HG03095 (cell line): ENCODE measurements around the gene MEX3D.

Experiments
- ATAC-seq: cut with Tn5 transposase; IDR thresholded peaks from one replicate; pipeline ENCODE4 v1.9.1; 2021; ENCODE audit warnings: moderate library complexity; ENCODE audit not compliant: unreplicated experiment

The MEX3D gene

DNA sequence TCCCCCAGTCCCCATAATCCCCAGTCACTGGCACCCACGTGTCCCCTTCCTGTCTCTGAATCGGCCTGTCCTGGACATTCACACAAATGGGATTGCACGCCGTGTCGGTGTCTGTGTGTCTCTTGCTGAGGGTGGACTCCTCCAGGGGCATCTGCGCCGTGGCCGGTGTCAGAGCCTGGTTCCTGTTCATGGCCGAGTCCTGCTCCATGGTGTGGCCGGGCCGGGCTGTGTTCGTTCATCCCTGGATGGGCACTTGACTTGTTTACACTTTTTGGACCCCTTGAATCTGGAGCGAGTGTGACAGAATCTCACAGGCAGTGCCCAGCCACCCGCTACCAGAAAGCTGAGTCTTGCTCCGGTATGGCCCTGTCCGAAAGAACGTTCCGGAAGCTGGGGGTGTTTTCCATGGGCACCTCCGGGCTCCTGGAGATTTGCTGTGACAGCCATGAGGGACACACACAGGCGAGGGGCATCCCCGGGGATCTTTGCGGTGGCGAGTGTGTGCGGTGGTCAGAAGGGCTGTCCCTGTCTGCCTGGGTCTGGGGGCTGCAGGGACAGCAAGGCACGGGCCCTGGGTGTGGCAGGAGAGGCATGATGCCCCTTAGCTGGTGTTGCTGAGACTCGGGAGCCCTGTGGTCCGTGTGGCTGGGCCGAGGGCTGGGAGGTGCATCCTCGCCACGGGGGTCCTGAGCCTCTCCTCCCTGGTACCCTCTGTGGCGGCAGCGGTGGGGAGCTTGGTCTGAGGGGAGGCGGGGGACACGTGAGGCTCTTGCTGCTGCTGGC is 6.4 kb upstream of the MEX3D start:
- no peak for ATAC-seq

DNA sequence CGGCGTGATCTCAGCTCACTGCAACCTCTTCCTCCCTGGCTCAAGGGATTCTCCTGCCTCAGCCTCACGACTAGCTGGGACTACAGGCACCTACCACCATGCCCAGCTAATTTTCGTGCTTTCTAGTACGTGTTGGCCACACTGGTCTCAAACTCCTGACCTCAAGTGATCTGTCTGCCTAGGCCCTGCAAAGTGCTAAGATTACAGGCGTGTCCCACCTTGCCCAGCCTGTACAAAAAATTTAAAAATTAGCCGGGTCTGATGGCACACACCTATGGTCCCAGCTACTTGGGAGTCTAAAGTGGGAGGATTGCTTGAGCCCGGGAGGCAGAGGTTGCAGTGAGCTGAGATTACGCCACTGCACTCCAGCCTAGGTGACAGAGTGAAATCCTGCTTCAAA is 4.7 kb upstream of the MEX3D start:
- ATAC-seq = no peak

DNA sequence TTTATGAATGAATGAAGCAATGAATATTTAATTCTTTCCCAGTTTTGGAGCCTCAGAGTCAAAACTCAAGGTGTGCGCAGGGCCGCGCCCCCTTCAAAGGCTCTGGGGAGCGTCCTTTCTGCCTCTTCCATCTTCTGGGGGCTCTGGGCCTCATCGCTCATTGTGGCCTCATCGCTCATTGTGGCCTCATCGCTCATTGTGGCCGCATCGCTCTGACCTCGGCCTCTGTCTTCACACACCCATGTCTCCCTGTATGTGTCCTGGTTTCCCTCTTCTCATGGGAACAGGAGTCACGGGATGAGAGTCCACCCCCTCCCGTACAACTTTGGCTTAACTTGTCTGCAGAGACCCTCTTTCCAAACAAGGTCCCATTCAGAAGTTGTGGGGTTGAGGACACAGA is 3.2 kb upstream of the MEX3D start:
- ATAC-seq = no peak

DNA sequence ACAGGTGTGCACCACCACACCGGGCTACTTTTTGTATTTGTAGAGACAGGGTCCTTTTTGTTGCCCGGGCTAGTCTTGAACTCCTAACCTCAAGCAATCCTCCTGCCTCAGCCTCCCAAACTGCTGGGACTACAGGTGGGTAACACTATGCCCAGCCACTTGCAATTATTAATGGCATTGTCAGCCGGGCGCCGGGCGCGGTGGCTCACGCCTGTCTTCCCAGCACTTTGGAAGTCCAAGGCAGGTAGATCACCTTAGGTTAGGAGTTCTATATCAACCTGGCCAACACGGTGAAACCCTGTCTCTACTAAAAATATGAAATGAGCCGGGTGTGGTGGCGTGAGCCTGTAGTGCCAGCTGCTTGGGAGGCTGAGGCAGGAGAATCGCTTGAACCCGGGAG is 2.7 kb upstream of the MEX3D start:
- no peak for ATAC-seq

DNA sequence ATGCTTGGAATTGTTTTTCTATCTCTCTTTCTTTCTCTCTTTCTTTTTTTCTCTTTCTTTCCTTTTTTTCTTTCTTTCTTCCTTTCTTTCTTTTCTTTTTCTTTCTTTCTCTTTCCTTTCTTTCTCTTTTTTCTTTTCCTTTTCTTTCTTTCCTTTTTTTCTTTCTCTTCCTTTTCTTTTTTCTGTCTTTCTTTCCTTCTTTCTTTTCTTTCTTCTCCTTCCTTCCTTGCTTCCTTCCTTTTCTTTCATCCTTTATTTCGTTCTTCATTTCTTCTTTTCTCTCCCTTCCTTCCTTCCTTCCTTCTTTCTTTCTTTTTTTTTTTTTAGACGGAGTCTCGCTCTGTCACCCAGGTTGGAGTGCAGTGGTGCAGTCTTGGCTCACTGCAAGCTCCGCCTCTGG is 1.9 kb upstream of the MEX3D start:
- no peak for ATAC-seq

DNA sequence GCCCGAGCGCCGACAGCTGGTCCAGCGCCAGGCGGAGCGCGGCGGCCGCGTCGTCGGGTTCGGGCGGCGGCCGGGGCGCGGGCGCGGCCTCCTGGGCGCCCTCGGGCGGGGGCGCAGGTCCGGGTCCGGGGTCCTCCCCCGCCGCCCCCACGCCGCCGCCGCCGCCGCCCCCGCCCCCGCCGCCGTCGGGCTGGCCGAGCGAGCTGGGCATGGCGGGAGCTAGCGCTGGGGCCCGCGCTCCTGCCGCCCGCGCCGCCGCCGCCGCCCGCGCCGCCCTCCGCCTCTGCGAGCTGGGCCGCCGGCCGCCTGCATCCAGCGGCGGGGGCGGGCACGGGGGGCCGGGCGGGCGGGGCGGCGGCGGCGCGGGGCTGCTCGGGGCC is 287 bp downstream of the MEX3D start:
- ATAC-seq = no peak

DNA sequence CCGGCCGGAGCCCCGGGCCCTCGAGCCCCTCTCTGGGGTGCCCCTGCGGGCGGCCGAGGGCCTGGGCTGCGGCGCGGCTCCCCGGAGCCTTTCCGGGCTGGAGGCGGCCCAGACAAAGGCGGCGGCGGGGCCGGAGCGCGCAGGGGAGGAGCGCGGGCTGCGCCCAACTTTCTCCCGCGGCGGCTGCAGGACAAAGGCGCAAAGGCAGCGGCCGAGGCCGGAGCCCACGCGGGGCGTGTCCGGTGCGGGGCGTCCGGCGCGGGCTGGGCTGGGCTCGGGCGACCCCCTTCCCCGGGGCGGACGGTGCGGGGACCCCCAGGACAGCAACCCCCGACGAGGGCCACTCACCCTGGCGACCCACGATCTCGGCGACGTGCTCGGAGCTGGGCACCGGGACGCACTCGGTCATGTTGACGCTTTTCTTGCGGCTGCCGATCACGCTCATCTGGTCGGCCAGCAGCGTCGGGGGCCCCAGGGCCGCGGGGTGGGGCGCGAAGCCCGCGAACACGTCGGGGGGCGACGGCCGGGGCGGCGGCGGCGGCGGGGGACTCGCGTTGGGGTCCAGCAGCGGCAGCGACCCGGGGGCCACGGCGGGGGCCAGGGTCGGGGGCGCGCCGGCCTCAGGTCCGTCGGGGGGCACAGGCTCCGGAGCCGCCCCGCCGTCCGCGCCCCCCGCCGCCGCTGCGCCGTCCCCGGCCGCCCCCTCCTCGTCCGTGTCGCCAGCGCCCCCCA is 843 bp downstream of the MEX3D start:
- no peak for ATAC-seq

DNA sequence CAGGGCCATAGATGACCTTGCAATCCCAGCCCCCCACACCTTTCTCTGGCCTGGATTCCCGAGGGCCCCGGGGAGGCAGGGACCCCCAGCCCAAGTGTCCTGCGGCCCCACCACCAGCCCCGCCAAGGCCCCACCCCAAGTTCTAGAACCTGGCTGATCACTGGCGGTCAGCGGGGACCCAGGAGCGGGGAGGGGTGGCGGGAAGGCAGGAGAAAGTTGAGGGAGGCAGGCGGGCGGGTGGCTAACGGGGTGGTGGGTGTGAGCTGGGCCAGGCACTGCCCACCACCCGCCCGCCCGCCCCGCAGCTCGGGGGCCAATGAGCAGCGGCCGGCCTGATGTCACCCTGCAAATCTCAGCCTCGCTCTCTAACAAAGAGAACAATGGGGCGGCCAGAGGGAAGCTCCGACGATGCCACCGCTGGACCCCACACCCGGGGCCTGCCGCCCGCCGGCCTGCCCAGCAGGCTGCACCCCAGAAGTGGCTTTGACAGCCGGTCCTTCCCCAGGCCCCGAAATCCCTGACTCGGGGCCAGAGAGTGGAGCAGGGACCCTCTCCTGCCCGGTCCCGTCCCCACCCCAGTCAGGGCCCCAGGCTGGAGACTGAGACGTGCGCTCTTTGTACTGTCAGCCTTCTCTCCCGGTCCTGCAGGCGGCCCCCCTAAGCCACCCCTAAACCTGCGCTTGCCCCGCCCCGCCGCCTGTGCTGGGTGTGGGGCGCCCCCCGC is 1.6 kb downstream of the MEX3D start:
- ATAC-seq = no peak

DNA sequence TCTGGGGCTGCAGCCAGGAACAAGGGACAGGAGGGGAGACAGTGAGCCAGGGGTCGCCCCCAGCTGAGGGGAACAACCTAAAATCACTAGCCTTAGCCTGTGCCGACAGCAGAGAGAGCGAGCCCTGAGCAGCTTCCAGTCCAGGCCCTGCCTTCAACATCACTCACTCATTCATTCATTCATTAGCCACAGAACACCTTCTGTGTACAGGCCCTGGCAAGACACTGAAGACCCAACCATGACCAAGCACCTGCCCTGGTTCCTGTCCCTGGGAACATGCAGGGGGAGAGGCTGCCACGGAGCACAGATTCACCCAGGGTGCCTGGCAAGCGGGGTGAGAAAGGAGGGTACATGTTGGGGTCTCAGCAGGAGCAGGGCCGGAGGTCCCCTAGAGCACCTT is 4.9 kb downstream of the MEX3D start:
- ATAC-seq = no peak

DNA sequence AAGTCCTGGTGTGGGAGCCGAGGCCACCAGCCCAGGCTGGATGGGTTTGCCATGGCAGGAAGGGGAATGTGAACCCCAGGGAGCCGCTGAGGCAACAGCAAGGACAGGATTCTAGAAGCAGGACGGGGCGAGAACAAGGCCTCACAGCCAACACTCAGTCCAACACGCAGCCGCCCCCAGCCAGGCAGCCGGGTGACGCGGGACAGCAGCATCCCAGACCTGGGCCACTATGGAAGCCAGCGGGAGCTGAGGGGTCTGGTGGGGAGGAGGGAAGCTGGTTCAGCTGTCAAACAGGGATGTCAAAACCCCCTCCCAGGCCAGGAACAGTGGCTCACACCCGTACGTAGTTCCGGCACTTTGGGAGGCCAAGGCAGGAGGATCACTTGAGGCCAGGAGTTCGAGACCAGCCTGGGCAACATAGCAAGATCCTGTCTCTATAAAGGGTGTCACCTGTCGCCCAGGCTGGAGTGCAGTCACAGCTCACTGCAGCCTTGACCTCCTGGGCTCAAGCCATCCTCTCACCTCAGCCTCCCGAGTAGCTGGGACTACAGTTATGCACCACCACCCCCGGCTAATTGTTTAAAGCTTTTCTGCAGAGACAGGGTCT is 6.8 kb downstream of the MEX3D start:
- ATAC-seq = no peak

DNA sequence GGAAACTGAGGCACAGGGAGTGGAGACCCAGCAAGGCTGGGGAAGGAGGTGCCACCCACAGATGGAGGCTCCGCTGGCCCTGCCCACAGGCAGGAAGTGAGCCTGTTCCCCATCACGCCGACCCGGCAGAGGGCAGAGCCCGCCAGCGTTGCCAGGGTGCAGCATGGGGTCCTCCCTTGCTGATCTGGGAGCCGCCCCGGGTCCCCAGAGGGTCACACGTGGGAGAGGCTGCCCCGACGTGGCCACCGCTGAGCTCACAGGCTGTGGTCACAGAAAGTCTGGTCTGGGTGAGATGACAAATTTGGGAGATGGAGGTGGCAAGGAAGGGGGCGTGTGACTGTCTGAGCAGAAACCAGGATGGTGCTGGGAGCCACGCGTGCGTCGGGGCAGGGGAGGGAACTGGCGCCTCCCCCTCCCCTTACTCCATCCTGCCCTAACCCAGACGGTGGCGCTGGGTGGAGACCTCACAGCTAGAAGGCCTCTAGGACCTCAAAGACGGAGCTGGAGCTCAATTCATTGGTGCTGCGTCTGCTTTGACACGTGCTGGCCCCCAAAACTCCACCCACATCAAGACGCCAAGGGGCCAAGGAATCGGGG is 7.7 kb downstream of the MEX3D start:
- ATAC-seq = no peak

DNA sequence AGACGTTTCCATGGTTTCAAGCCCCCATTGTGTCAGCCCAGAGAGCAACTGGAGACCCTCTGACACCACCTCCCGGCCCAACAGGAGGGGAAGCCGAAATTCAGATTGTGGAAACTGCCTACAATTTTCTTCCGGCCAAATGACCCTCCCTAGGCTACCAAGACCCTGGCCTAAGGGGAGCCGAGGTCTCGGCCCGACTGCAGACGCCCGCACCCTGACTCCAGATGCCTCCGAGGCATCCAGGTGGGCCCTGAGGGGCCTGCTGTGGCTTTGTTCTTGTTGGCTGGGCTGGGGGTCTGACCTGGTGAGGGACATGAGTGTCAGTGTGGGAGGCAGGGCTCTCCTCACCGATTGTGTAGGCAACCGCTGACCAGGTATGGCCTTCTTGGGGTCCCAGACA is 9.6 kb downstream of the MEX3D start:
- no peak for ATAC-seq

DNA sequence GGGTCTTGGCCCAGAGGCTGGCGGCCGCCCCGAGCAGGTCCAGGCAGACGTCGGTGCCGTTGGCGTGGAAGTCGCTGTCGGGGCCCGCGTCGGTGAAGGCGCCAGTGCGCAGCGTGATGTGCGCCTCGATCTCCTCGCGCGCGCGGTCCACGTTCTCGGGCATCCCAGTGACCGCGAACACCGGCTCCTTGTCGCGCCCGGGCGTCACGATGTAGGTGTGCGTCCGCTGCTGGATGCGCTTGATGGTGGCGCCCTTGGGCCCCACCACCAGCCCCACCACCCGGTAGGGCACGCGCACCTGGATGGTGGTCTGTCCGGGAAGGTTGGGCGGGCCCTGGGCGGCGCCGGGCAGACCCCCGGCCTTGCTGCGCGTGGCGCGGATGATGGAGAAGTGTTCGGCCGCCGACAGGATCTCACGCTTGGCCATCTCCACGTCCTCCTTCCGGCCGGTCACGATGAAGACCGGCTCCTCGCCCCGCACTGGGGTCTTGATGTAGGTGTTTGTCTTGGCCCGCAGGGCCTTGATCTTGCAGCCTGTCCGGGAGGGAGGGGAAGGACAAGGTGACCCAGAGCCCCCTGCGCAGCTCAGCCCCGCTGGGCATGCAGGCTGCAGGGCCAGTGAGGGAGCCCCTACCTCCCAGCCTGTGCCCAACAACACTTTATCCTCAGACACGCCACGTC is 11.6 kb downstream of the MEX3D start:
- ATAC-seq = no peak

DNA sequence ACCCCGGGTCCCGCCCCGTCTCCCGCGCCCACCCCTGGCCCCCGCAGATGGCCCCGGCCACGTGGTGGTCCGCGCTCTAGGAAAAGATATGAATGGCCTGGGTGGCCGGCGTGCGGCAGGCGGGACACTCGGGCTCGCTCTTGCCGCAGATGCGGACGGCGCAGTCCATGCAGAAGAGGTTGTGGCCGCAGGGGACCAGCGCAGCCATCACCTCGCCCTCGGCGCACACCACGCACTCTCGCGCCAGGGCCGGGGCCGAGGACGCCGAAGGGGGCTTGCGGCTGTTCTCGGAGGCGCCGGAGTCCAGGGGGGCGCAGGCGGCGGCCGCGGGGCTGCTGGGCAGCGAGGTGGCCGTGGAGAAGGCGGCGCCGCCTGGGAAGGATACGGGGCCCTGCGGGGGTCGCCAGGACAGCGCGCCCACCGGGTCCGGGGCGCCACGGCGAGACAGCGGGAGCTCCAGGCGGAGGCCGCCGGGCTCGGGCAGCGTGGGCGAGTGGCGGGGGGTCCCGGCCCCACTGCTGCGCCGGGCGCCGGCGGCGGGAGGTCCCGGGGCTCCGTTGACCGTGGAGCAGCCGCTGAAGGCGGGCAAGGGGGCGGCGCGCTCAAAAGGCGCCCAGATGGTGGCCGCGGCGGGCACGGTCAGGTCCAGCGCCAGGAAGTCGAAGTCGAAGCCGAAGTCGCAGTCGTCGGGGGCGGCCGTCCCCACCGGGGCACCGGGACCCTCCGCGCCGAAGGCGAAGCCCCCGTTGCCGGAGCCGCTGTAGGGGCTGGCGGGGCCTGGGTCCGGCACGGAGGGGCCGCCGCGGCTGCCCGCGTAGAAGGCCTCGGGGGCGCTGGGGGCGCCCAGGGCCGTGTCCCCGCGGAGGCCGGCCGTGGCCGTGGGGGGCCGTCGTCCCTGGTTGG is 12.4 kb downstream of the MEX3D start:
- ATAC-seq = no peak

DNA sequence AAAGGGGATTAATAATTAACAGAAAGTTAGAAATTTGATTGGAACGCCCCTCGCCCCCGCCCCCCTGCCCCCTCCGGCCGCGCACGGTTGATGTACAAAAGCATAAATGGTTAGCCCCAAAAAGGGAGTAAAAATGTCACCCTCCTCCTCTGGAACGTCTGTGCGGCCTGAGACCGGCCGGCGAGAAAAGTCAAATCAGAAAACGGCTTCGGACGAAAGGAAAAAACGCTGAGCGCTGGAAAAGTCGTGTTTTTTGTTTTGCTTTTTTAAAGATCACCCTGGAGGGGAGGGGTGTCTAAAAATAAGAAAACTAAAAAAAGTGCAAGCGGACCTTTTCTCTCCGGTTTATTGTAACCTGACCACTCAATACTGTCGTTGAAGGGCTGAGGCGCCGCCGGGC is 13.2 kb downstream of the MEX3D start:
- no peak for ATAC-seq

DNA sequence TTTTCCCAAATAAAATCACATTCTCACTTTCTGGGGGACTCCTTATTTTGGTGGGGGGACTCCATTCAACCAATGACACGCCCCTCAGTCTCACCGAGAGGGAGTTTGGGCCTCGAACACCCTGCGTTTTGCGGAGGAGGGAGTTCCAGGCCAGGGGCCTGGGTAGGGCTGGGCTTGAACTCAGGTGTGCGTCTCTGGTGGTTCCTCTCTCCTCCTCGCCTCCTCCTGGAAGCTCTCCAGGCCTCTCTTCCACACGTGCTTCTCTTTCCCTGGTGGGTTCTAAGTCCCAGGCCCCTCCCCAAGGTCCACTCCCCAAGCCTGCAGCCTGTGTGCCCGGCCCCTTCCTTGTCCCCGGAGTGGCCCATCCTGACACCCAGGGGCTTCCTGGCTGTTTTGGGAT is 14.7 kb downstream of the MEX3D start:
- no peak for ATAC-seq

DNA sequence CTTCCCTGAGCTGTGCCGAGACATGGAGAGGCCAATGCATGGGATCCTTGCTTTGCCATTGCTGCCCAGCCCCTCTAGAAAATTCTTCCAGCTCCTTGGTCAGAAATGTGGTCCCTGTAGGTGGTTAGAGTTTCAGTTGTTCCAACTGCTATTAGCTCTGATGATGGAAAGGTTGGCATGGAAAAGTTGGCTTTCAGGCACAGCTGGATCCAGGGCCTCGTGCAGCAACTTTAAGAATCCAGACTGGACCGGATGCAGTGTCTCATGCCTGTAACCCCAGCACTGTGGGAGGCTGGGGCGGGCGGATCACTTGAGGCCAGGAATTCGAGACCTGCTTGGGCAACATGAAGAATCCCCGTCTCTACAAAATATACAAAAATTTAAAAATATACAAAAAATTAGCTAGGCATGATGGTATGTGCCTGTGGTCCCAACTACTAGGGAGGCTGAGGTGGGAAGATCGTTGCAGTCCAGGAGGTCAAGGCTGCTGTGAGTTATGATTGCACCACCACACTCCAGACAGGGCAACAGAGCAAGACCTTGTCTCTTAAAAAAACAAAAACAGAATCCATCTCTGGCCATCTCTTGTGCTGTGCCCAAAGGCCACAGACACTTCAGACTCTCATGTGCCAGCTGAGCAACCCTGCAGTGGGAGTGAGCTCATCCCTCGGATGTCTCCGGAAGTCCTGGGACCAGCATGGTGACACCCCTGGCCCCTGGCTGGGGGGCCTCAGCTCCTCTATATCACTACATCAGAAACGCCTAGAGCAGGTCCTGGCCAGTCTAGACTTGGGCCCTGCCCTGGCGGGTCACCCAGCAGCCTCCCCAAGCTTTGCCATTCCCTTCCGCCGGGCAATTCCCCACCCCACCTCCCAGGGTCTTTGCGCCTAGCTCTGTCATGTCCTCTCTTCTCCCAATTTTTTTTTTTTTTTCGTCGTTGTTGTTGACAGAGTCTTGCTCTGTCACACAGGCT is 16.8 kb downstream of the MEX3D start:
- no peak for ATAC-seq

DNA sequence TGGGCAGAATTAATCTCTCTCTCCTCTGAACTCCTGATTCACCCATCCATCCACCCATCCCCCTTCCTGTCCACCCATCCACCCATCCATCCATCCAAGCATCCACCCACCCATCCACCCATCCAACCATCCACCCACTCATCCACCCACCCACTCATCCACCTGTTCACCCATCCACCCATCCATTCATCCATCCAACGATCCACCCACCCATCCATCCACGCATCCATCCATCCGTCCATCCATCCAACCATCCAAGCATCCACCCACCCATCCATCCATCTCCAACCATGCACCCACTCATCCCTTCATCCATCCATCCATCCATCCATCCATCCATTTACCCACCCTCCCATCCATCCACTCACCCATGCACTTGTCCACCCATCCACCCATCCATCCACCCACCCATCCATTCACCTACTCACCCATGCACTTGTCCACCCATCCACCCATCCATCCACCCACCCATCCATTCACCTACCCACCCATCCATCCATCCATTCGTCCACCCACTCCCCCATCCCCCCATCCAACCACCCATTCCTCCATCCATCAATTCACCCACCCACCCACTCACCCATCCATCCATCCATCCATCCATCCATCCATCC is 18.7 kb downstream of the MEX3D start:
- no peak for ATAC-seq
